ENCODE measurements around the gene OGFOD2.
"Not testable (repeated sequence)": the region's sequence is repeated elsewhere in the genome, so short reads cannot be mapped to it uniquely, and the experiment has no call there.

OGFOD2 gene

DNA sequence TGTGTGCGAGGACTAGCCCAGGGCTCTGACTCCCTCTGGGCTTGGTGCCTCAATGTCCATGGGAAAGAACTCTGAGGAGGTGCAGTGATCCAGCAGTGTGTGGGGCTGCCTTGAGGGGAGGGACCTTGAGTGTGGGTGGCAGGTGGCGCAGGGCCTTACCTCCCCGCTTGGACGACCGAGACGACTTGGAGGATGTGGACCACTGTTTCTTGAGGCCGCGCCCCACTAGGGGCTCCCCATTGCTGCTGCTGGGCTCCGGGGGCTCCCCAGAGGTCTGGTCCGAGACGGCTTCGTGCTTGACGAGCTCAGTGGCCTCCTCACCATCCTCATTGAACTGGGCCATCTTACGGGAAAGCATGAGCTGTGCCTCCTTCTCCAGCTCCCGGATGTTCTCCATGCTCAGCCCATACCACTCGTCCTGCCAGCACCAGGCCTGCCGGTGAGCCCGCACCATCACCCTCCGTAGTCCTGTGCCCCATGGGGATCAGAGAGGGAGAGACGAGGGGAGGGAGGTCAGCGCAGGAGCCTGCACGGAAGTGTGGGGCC is 30.1 kb downstream of the OGFOD2 start:
- no peak for DNase-seq (ENCODE audit: low read depth)

DNA sequence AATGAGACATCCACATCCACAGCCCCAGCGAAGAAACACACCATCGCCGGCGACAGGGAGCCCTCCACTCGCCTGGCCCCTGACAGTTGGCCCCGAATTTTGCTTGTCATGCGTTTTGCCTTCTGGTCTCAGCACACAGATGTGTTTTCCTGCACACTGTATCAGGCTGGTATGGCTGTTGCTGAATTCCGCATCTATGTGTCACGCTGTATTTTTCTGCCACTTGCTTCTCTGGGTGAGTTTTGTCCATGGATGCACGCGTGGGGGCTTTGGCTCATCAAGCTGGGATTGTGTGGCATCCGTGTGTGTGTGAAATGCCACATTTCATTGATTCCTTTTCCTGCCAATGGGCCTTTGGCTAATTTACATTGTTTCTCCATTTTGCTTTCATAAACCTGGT is 31.9 kb downstream of the OGFOD2 start:
- no peak for DNase-seq (ENCODE audit: low read depth)

DNA sequence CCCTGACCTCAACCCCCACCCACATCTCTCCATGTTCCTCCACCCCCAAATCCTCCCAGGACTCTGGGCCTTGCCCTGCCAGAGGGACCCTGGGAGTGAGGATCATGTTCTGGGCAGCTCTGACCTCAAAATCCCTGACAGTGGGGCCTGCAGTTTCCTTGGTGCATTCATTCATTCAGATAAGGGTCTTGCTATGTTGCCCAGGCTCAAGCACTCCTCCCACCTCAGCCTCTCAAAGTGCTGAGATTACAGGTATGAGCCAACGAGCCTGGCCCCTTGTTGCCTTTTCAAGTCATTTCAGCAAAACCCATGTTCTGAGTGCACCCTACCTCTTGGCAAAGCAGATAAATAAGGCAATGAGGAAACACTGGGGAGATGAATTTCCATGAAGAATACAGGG is 35.1 kb downstream of the OGFOD2 start:
- DNase-seq (ENCODE audit: low read depth): no peak

DNA sequence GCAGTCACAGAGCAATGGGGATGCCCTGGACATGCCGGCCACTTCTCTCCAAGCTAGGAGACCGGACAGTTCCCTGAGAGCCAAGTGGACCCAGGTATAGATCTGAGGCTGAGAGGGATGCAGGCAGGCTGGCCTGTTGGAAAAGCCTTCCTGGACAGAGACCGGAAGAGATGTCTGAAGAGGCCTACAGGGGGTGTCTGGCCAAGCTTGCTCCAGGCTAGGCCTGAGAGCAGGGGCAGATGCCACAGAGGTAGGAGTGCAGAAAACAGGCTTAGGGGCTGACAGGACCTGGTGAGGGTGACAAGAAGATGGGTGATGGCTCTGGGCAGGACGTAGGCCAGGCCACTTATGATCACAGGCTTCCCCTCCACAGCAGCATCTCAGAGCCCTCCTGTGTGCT is 35.6 kb downstream of the OGFOD2 start:
- no peak for DNase-seq (ENCODE audit: low read depth)

DNA sequence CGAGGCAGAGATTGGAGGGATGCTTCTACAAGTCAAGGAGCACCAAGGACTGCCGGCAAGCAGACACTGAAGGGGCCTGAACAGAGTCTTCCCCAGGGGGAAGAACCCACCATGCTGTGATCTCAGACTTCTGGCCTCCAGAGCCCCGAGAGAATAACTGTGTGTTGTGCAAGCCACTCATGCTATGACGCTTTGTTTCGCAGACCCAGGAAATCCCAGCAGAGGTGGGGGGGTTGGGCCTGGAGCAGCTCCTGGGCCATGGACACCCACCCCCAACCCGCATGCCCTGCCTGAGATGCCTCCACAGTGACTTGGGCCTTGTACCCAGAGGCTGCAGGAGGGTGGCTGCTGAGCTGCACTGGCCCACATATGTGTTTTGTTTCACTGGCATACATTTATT is 36.7 kb downstream of the OGFOD2 start:
- no peak for DNase-seq (ENCODE audit: low read depth)

DNA sequence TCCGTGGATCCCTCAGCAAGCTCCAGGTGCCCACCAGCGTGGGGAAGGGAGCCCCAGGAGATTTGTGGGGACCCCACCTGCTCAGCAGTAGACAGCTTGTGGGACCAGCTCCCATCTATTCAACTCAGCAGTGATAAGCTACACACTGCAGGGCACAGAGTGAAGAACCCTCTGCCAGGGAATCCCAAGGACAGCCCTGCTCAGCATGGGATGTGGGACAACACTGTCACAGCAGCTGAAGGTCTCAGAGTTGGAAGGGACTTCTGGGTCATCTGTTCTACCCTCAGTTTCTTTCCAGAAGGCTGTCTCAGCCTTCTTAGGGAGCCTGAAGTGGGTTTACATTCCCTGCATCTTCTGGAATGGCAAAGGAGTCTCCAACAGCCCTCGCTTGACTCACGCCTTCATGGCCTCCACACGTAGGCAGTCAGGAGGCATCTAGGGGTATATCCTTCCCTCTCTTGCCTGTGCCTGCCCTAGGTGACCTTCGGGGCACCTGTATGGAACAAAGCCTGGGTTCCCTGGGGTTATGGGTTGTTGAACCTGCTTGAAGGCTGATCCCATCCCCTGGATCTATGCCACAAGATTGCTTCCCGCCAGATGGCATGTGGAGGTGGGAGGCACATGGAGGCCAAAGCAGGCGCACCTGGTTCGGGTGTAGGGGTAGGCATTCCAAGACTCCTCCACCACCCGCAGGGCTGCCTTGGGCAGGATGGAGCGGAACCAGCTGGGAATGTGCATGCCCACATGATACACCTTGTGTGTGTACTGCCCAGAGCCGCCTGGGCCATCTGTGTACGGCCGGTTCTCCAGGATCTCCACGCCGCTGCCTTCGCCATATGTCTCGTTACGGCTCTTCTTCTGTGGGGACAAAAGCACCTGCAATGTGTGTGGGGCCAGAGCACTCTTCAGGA is 38.4 kb downstream of the OGFOD2 start:
- DNase-seq (ENCODE audit: low read depth): no peak

DNA sequence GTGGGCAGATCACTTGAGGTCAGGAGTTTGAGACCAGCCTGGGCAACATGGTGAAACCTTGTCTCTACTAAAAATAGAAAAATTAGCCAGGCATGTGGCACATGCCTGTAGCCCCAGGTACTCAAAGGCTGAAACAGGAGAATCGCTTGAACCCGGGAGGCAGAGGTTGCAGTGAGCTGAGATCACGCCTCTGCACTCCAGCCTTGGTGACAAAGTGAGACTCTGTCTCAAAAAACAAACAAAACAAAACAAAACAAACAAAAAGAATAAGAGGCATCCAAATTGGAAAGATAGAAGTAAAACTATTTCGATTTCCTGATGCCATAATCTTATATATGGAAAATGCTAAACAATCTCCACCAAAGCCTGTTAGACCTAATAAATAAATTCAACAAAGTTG is 39.4 kb downstream of the OGFOD2 start:
- not testable (repeated sequence) for DNase-seq (ENCODE audit: low read depth)

DNA sequence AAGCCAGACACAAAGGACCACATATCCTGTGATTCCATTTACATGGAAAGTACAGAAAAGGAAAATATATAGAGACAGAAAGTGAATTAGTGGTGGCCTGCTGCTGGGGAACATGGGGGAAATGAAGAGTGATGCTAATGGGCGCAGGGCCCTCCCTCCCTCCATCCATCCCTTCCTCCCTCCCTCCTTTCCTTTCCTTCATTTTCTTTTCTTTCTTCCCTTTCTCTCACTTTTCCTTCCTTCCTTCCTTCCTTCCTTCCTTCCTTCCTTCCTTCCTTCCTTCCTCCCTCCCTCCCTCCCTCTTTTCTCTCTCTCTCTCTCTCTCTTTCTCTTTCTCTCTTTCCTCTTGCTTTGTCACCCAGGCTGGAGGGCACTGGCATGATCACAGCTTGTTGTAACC is 42.7 kb downstream of the OGFOD2 start:
- DNase-seq (ENCODE audit: low read depth): no peak

DNA sequence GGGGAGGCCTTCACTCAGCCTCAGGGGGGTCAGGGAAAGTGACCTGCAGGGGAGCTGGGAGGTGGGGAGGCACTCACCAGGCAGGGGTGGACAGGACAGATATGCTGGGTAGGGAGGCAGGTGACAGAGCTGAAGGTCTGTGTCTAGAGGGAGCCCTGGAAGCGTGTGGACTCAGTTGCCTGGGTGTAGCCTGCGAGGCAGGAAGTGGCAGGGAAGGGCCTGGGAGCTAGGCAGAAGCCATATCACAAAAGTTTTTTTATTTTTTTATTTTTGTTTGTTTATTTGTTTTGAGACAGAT is 44.7 kb downstream of the OGFOD2 start:
- no peak for DNase-seq (ENCODE audit: low read depth)

DNA sequence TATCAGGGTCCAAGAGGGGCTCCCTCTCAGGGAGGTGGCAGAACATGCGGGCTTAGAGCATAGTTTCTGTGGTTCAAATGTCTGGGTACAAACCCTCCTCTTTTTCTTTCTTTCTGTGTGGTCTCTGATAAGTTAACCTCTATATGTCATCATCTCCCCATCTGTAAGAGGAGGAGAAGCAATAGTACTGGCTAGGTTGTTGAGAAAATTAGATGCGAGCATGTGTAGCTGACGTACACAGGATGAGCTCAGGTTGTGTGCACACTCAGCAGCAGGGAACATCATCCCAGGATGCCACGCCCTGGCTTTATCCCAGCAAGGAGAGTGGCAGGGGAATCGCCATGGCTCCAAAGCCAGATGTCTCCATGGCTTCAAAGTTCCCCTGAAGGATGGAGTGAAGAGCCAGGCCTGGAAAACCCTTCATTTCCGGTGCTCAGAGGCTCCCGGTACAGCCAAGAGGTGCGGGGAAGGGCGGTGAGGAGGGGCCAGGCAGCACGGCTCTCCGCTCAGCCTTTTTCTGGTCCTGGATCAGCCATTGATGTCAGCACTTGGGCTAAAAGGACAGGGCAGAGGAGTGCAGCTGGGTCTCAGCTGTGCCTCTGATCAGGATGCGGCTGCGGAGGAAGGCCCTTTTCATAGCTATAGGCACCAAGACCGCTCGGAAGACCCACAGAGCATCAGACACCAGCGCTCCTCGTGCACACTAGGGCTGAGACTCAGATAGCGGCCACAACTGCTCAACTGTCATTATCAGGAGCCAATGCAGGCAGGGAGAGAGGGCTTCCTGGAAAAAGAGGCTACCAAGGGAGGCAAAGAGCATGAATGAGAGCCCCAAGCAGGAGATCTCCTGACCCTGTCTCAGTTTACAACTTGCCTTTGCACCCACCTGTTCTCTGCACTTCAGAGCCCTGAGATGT is 46.9 kb downstream of the OGFOD2 start:
- no peak for DNase-seq (ENCODE audit: low read depth)

DNA sequence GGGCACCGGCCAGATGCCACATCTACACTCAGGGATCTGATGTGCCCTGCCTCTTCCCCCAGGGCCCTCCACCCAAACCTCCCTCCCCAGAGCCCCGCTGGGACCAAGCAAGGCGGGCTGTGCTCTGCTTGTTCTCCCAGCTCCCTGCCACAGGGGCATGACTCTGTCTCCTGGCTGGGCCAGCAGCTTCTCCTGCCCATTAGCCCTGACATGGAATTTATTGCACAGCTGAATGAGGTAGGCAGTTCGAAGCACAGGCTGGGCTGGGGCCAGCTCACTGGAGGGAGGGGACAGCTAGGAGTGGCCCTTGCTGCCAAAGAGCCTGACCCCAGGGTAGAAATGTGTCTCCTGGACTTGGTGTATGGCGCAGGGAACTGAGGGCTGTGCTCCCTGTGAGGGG is 47.8 kb downstream of the OGFOD2 start:
- no peak for DNase-seq (ENCODE audit: low read depth)

DNA sequence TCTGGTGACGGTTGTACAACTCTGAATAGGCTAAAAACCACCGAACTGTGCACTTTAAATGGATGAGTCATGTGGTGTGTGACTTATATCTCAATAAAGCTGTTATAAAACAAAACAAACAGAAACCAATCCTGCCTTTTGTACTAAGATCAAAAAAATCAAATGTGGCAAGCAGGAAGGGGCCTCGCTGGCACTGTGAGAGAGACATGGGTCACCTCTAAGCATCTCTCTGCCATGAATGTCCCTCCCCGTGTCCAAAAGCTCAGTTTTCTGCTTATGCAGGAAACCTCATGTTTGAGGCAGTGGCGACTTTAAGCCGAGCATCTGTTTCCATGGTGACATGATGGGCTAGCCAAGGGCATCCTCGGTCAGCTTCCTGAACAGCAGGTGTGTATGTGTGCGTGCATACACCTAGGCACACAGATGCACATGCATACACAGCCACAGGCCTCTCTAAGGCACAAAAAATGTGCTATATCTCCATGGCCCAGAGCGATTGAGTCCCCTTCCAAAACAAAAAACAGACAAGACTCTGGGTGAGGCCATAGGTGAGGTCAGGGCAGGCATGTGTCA is 49.9 kb downstream of the OGFOD2 start:
- no peak for DNase-seq (ENCODE audit: low read depth)

DNA sequence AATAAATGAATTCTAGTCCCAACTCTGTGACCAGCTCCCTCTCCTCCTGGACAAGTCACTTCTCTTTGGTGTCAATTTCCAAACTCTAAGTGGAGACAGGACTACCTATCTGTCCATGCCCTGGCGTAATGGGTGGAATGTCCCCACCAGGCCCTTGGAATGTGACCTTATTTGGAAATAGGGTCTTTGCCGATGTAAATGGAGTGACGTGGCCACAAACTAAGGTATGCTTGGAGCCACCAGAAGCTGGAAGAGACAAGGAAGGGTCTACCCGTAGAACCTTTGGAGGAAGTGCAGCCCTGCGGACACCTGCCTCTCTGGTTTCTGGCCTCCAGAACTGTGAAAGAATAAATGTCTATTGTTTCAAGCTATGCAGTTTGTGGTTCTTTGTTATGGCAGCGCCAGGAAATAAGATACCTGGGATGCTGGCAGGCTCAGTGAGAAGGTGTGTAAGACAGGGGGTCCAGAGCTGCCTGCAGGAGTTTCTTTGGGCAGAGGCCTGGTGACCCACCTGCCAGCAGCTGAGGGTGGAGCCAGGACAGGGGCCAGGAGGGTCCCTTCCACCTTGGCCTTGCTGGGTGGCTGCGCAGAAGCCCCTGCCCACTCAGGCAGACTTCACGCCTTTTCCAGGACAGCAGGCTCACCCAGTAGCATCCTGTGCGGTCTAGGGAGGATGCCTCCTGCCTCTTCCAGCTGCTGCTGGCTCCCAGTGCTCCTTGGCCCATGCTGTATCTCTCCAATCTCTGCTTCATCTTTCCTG is 51.2 kb downstream of the OGFOD2 start:
- DNase-seq (ENCODE audit: low read depth): no peak

DNA sequence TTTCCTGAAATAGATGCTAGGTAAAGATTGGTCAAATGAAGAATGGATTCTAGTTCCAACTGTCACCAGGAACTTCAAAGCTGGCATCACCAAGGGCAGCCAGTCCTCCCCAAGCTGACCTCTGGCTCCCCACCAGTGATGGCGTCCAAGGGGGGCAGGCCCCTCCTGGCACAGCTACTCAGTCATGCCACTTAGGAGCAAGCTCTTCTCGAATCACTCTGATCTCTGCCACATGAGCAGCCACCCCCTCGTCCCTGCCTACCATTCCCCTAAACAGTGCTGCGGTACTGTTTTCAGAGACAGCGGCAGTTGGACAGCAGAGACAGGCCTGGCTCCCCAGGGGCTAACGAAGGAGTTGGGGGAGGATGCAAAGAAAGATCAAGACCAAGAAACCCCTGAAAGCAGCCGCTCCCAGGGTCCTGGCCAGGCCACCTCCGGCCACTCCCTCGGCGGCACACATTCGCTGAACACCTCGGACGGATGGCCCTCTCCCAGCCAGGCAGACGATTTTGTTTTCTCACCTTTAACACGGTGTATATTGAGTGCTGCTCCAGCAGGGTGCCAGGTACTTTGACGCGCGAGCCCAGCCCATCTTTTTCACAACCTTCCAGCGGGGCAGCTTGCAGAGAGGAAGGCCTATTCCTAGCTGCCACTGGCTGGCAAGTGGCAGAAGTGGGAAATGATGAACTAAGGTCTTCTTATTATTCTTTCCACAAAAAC is 52.8 kb downstream of the OGFOD2 start:
- DNase-seq (ENCODE audit: low read depth): no peak

DNA sequence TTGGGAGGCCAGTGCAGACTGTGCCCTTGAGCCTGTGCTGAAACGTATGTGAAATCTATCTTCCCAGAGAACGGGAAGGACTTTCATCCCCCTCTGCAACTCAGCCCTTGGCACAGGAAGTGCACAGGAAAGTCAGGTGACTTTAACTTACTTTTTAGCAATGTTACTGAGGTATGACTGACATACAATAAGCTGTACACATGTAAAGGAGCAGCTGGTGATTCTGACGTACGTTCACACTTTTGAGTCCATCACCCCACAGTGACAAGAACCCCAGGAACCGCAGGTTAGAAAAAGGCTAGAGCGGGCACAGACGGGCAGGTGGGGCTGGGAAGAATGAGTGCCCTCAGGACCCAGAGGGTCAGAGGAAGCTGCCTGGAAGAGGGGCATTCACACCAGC is 53.4 kb downstream of the OGFOD2 start:
- DNase-seq (ENCODE audit: low read depth): no peak

DNA sequence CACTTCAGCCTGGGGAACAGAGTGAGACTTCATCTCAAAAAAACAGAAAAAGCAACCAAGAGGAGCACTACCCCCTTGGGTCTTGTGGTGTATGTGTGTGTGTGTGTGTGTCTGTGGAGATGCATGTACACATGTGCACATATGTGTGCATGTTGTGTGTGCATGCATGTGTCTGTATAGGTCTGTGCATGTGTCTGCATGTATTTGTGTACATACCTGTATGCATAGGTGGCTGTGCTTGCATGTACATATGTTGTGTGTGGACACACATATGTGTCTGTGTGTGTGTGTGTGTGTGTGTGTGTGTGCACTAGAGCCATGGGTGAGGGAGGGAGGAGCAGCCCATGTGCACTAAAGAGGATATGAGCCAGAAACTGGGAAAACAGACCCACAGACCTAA is 54.5 kb downstream of the OGFOD2 start:
- DNase-seq (ENCODE audit: low read depth): no peak

All from CMK (cell line).